Erythroblast (primary cell): ENCODE results near the gene PXT1.

Experiments used
- GATA1 ChIP-seq: IDR thresholded peaks from 2 replicates; pipeline ENCODE4 v1.6.1; 2011; ENCODE audit warnings: low read depth, mild to moderate bottlenecking, control low read depth, low read length, moderate library complexity
- POLR2A ChIP-seq: IDR thresholded peaks from 2 replicates; pipeline ENCODE4 v1.6.1; 2011; ENCODE audit warnings: mild to moderate bottlenecking, low read length

GRCh38 chr6:36399970-36400369 lies 42.7 kb downstream of the PXT1 start:
- TF ChIP-seq POLR2A (no peak), GATA1 (no peak)
